Measurements from ENCODE around the gene METAP1D.
"Not testable (repeated sequence)": the region's sequence is repeated elsewhere in the genome, so short reads cannot be mapped to it uniquely, and the experiment has no call there.

Gene METAP1D

DNA sequence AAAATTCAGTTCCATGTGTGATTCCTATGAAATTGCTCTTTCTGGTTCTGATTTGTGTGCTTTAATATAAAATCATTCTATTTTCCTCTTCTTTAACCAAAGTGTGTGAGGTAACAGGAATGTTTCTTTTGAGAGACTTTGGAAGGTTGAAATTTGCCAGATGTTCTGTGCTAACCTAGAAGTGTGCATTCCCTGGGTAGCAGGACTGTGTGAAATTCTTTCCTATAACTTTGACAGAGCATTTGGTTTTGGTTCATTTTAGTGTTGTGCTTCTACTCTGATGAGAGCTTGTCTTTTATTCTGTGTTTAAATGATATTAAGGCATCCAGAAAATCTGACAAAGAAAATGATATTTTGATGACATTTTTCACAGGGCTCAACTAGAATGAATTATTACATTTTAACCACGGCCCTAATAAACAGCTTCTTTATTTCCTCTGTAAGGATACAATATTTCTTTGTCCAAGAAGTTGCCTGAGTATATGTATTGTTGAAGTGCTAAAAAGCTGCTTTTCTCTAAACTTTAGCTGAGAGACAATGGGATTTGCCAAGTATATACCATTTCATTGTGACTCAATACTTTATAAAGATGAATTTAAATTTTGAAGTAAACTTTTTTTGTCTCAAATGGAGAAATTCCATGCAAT lies 50.8 kb downstream of the METAP1D start:
- no peak for DNase-seq

DNA sequence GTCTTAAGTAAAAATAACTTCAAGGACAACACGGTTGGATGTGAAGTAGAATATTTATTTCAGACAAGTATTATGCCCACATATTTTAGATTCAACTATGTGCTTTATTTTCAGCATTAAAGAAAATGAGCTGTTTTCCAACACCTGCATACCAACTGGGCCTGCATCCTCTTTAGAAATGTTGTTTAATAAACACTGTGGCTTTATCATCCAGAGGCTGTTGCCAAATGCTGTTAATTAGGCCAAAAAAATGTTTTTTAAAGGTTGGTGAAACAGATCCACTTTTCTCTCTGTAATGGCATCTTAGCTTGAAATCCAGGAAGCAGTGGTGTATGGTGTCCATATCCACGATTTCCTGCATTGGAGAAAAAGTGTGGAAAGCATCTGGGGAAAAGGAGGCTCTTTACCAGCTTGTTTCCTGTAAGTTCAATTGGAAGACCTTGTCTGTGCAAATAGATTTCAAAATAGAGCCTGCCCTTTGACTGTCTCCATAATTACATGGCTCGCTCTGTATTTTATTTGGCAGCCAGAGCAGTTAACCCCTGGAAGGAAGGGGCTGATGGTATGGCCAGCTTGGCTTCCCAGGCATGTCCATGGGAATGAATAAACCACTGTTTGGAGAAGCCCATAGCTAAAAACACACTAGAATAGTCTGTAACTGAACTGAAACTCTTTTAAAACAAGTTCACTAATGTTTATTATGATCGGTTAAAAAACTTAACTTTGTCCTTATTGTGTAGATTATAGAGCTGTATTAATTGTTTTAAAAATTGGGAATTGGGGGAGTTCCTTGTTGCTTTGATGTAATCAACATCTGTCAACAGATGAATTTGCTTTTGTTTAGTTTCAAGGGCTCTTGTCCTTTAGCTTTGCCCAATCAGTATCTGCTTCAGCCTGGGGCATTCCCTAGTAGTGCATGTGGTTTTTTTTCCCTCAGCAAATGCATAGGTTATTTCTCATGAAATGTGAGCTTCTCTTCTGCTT lies 52.5 kb downstream of the METAP1D start:
- peak; percentile 92 for DNase-seq

DNA sequence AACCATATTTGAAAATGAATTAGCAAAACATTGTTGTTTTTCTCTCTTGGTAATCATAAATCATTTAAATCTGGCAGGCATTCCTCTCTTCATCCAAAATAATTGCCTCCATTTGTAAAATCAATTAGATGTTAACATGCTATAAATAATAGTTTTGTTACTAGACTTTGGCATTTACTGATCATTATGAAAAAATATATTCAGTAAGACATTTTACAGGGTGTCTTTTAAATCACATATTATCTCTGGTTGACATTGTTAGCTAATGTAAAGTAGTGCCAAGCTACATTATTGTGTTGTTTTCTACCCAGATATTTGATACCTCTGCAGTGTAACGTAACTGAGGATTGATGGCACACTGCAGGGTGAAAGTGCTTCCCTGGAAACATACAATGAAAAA lies 53.7 kb downstream of the METAP1D start:
- no peak for DNase-seq

DNA sequence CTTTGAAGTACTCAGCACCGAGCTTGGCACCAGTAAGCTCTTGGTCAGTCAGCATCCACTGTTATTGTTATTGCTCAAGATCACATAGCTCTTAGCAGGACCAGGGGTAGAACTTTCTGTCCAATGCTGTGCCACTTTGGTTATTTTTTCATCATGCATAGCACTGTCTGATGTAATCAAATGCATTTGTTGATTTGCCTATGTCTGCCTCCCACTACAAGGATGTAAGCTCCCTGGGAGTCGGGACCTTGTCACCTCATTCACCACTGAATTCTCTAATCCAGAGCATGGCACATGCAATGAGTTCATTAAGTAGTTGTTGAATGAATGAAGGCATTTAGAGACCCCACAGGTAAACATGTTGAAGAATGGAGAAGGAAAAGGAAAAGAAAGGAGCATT lies 56.5 kb downstream of the METAP1D start:
- DNase-seq, result no peak

DNA sequence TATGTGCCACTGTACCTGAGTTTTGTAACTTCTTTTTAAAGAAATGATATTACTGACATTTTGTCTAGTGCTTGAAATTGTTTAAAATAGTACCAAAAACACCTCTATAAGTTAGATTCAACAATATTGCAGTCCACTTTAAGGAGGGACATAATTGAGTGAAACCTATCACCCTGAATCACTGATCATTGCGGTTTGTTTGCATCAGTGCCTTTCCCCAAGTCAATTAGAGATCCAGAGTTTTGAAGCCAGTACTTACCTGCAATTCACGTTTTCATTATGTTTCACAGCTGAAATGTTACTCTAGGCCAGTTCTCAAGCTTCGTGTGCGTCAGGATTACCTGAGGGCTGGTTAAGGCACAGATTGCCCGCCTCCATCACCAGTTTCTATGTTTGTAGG lies 58.9 kb downstream of the METAP1D start:
- no peak for DNase-seq

DNA sequence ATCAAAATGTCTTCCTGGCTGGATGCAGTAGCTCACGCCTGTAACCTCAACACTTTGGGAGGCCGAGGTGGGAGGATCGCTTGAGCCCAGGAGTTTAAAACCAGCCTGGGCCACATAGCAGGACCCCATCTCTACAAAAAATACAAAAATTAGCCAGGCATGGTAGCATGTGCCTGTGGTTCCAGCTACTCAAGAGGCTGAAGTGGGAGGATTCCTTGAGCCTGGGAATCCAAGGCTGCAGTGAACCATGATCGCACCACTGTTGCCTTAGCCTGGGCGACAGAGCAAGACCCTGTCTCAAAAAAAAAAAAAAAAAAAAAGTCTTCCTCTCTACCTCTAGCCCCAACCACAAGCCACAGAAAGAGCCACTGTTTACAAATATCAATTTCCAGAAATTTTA lies 60.4 kb downstream of the METAP1D start:
- DNase-seq, result not testable (repeated sequence)

DNA sequence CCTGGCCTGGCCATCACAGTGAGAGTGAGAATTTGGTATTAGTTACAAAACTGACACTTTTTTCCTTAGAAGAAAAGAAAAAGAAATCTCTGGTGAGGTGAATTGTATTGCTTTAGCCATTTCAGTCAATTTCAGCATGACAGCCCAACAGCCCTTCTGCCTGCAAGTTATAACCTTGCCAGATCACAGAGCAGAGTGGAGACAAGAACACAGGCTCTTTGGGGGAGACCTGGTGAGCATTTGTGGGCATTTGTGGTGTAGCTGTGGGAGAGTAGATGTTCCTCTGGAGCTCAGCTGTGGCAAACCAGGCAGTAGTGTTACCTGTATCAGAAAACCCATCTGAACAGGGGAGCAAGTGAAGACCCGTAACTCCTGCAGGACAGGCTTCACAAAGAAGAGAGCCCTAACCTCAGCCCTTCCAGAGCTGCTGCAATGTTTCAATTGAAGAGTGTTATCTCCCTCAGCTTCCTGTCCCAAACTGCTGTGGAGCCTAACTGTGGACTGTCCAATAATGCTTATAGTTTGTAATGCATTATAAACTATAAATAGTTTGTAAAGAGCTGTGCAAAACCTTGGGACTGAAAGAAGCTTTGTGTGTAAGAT lies 62.8 kb downstream of the METAP1D start:
- DNase-seq, result no peak

DNA sequence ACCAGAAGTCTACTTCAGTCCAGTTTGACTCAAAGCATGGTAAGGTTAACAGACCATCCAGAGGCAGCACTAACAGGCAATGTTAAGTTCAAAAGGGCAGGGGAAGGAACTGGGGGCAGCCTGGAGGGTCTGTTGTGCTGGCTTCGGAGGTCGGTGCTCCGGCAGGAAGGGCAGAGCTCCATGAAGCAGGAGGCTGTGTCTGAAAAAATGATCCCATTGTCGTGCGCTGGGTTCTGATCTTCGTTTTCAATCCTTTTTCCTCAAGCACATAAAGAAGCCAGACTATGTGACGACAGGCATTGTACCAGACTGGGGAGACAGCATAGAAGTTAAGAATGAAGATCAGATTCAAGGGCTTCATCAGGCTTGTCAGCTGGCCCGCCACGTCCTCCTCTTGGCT lies 63.7 kb downstream of the METAP1D start:
- no peak for DNase-seq

DNA sequence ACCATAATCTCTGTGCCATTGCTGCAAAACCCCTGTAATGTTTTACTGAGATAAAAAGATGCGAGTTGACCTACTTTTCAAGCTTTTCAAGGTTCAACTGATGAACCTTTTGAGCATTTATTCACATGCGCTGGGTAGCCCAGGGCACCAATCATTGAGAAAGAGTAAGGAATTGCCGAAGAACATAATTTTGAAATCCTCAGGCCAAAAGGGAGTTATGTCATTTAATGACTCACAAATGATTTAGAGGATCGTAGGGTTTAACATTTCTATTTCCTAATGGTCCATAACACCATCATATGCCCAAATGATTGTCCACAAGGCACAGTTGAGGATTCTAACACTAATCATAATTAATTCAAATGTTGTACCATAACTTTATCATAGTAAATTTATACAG lies 65.4 kb downstream of the METAP1D start:
- DNase-seq, result no peak

DNA sequence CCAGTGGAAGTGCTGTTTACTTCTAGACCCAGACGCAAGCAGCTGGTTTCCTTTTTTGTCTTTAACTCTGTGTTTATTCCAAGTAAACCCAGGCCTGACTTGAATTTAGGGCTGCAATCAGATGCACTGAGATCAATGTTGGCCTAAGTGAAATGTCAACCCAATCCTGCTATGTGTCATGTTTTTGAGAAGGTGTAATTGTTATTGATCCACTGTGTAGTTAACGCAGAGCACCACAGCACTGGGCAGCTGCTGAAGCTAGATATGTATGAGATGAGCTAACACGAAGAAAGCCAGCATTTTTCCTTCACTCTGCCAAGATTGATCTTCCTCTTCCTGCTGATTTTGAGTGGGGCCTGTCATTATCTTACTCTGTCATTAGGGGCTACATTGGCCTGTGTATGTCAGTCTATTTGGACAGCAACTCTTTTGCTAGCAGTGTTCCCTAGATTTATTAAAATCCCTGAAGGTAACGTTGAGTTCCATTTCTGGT lies 66.7 kb downstream of the METAP1D start:
- DNase-seq, result no peak

DNA sequence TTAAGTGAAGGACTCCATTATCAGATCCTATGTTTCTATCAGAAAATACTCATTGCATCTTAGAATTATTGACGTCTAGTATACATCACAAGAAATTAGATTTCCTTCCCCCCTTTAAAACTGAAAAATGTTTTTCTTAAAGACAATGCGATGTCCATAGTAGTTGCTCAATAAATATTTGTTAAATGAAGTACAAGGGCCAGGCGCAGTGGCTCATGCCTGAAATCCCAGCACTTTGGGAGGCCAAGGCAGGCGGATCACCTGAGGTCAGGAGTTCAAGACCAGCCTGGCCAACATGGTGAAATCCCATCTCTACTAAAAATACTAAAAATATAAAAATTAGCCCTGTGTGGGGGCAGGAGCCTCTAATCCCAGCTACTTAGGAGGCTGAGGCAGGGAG lies 68.2 kb downstream of the METAP1D start:
- not testable (repeated sequence) for DNase-seq

DNA sequence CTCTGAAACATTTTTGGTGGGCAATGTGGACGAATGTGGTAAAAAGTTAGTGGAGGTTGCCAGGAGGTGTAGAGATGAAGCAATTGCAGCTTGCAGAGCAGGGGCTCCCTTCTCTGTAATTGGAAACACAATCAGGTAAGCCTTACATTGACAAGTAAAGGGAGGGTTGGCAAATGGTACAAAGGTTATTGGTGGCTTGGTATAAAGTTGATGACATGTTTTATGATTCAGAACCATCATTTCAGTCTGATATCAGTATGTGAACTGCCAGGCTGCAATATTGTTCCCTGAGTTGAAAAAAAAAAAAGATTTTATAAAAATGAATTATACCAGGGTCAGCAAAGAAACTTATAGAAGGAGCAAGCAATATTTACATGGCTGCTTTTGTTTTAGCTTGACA lies 71.2 kb downstream of the METAP1D start:
- DNase-seq, result no peak

DNA sequence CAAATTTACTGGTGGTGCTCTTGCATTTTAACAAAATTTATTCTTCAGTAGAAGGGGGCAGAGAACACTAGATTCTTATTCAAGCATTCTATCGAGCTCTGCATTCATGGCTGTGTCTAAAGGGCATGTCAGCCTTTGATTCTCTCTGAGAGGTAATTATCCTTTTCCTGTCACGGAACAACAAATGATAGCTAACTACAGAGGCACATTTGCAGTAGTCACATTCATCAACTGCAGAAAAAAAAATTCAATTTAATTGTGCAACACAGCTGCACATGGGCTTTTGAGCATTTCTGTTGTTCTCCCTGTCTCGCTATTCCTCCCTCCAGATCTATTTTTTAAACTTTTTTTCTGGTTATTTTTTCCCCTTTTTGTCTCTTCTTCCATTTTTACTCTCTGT lies 72.5 kb downstream of the METAP1D start:
- DNase-seq, result peak; percentile 32

DNA sequence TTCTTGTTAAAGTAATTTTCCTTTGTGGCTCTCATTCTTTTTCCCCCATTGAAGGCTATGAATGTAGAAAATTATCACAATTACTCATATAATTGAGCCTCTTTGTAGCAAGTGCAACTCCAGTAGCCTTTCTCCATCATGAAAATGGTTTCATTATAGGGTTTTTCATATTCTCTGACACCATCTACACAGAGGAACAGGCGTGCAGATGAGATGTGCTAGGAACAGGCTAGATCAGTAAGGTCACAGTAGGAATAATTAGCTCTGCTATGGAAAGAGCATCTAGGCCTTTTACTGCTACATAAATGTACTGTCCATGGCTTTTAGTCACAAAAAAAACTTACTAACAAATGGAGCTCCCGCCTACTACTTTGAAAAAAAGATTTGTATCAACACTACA lies 73.0 kb downstream of the METAP1D start:
- no peak for DNase-seq

DNA sequence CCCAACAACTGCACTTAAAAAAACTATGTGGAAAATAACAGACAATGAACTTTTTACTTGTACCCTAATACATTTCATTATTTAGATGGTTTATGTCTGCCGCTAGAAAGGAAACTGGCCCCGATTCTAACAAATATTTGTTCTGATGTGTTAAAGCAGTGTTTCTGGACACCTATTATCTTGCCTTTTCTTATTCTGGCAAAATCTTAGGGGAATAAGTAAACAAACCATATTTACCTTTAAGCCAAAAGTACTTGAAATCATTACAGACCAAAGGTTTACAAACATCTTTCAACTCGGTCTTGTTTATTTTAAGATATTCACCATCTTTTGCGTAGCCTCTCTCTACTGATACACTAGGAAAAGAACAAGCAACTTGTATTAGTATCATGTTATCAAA lies 73.8 kb downstream of the METAP1D start:
- DNase-seq, result no peak

DNA sequence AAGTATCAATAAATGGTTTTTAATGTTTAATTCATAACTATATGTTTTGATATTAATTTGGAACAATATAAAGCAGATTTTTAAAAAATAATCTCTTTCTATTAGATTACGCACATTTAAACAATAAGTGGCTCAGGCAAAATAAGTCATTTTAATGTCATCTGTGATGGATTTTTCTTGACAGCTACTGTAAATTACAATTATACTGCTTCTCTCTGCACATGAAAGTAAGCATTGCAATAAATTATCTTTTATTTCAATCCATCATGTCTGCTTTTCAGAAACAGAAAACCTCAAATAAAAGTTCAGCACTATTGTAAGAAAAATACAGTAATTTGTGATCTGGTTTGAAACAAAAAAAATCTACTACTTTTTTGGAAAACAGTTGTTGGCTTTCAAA lies 74.5 kb downstream of the METAP1D start:
- DNase-seq, result no peak

DNA sequence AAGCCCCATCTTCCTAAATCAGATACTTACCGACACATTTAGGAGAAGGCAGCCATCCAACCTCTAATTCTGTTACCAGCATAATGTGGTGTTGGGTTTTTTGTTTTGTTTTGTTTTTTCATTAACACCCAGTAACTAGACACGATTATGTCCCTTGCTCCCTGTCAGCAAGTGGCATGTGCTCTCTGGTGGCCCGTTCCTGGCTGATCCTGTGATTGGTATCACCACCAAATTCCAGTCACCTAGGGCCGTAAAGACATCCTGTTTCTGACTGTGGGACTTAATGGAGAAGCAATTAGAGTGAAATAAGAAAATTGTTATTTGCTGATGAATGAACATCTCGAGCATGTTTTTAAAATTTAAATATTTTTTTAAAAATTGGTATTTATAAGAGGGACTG lies 79.7 kb downstream of the METAP1D start:
- DNase-seq, result no peak

DNA sequence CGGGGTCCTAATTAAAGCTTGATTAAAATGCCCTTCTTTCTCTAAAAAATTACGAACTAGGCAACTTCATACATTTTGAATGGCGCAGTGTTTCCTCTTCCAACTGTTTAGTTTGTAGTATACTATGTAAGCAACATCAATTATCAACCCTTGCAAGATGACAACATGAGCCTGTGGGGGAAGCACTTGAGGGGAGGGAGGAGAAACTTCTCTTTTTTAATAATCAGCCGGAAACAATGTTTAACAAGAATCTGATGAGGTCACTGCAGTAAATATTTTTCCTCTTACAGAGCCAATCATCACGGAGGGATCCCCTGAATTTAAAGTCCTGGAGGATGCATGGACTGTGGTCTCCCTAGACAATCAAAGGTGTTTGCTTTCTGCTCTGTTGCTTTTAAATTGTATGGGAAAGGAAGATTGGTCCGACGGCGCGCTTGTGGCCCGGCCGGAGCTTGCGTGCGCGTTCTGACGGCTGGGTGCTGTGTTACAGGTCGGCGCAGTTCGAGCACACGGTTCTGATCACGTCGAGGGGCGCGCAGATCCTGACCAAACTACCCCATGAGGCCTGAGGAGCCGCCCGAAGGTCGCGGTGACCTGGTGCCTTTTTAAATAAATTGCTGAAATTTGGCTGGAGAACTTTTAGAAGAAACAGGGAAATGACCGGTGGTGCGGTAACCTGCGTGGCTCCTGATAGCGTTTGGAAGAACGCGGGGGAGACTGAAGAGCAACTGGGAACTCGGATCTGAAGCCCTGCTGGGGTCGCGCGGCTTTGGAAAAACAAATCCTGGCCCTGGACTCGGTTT lies 80.3 kb downstream of the METAP1D start:
- no peak for DNase-seq

DNA sequence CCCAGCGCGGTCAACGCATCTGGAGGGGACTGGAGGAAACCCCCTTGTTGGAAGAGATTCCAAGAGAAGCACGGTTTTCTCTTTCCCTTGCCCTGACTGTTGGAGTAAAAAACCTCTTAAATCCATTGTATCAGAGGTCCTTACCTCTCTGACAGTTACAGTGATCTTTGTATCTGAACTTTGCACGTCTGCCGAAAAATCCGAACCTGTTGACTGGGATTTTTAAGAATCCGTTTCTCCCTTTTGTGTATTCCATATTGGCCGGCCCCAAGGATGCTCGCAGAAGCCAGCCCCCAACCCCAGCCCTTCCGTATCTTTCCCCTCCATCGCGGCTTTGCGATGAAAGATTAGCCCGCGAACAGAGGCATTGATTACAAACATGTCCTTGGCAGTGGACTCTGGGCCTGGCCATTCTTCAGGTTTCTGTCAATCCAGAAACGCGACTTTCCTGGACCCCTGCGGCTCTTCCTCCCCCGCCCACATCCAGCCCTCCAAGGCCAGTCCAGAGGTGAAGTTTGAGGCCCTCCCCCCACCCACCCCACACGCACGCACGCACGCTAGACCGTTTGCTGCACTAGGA lies 81.0 kb downstream of the METAP1D start:
- DNase-seq, result no peak

DNA sequence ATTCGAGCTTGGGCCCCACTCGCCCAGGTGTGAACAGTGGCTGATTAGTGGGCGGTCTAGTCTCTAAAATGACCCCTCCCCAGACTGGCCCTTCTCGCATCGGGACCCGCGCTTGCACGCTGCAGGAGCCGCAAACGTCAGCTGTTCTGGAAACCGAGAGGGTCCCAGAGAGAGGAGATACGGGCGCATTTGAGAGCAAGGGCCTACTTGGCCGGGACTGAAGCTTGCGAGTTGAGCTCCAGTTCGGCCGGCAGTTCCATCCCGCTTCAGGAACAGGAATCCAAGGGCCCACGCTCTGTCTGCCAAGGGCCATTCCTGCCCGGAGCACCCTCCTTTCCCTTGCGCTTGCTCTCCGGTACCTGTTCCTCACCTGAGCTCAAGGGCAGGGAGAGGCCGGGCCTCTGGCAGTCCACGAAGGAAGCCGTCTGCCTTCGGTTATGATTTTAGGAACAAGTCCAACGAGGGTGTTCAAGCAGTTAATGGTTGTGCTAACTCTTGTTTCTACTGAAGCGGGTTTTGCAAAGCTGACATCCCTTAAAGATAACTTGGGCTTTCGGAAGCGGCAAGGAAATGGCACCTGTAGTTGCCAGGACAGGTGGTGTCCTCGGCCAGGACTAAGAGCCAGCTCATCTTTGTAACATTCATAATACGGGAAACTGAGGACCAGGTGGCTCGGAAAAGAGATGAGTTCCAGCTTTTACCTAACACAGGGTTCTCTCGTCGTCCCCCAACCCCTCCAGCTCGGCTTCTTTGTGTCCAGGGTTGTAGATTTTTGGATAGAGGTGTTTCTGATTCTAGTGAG lies 81.7 kb downstream of the METAP1D start:
- no peak for DNase-seq

DNA sequence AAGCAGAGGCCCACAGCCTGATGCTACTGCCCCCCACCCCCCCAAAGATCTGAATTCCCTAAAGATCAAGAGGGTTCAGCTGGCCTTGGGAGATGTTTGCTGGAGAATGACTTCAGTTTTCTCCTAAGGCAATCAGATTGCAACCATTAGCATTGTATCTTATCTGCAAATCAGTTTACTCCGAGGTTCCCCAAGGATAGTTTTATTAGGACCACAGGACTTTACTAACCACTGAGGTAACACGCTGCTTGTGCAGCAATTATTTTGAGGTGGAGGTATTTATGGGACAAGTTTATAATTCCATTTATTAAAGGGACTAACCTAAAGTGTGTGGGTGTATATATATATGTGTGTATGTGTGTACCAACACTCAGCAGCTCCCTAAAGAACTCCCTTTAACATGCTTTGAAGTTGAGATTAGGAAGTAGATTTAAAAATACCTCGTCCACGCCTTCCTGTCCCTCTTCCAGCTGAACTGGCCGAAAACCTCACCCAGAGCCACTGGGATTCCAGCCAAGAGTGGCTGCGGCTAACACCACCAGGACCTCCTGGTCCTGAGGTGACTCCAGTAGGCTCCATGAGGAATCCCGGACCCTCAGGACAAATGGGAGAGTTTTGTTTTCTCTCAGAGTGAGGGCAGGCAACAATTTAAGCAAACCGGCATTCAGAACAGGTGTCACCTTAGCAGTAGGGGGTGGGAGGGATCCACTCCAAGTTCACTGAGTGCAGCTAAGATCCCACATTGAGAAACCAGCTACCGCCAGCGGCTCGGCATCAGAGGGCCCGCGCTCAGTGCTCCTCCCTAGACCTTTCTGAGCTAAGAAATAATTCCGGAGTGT lies 82.6 kb downstream of the METAP1D start:
- no peak for DNase-seq

All from NCI-H510A treated with DMSO at 0.1 percent for 48 hours (cell line).